ENCODE data around the gene MBIP. TPM values are rescaled to one million over a fixed set of nuclear protein-coding genes. Genes with fewer than 3 reads are reported as not detected.
A peak's percentile ranks its signal among the peaks of the same experiment; 100 is the strongest.

The MBIP gene
- total and polyA plus RNA-seq, 11 donors, result 4.8 to 17.1 (median 9.1) TPM

DNA sequence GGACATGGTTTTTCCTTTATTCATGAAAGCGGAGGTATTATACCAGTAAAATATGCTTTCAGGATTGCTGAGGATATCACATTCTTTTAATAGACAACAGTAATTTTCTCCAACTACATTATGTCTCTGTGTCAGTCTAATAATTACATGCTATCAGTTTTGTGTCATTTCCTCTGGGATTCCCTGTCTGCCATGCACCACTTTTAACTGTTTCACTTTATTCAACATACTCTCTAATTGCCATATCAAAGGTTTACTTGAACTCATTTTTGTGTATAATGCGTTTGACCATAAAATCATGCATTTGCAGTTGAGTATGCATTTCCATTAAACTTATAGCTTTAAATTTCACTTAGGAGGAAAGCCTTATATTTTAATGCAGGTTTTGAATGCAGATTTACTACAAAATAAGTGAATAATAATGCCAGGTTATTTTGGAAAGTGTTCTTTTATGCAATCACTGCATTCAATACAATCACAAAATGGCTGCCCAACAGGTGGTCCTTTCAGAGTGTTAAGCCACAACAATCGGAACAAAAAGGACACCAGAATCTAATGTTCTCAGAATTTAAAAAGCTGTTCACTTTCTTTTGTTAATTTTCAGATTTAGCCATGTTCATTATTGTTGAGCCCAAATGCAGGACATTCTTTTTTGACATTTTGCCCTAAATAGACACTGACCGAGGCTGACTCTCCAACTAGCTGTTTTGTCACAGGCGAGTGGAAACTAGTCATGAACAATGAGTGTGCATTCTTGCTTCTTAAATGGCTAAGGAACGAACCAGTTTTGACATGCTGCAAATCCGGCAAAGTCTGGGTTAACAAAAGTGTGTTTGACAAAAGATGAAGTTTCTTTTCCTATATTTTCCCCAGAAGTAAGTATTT is 40.9 kb downstream of the MBIP start:
- 67 to 76% (median 69%) methylated on average over 7 of the region's 7 CpGs for WGBS, 4 donors

DNA sequence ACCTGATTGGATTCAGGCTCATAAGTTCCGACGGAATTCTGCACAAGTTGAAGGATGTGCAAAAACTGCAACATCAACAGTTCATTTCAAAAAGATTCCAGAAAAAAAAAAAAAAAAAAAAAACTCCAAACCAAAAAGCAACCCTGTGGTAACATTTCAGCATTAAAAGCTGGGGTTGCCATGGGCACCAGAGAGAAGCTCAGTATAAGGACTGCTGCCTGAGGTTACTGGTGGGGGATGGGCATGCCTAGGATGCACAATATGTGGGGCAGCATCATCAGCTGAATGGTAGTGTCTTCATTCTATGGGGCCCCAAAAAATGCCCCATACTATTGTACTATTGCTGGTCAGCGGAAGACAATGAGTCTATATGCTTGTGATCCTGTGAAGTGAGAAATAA is 44.7 kb downstream of the MBIP start:
- Histone ChIP-seq H3K9me3 (no peaks in the 10 kb centered on the region), H3K4me3 (no peak overlapping the region), H3K36me3 (no peaks in the 10 kb centered on the region), H3K27me3 (peaks cover 5 to 86% (median 32%) of the 10 kb centered on the region in 9 donors), H3K4me1 (peaks cover 0 to 12% (median 1%) of the 10 kb centered on the region in 12 donors), H3K27ac (no peak overlapping the region)
- DNase-seq, result no peak
- TF ChIP-seq, protein P1, sequence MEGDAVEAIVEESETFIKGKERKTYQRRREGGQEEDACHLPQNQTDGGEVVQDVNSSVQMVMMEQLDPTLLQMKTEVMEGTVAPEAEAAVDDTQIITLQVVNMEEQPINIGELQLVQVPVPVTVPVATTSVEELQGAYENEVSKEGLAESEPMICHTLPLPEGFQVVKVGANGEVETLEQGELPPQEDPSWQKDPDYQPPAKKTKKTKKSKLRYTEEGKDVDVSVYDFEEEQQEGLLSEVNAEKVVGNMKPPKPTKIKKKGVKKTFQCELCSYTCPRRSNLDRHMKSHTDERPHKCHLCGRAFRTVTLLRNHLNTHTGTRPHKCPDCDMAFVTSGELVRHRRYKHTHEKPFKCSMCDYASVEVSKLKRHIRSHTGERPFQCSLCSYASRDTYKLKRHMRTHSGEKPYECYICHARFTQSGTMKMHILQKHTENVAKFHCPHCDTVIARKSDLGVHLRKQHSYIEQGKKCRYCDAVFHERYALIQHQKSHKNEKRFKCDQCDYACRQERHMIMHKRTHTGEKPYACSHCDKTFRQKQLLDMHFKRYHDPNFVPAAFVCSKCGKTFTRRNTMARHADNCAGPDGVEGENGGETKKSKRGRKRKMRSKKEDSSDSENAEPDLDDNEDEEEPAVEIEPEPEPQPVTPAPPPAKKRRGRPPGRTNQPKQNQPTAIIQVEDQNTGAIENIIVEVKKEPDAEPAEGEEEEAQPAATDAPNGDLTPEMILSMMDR (IDR thresholded peaks at IDR 0.05), result no peak
- TF ChIP-seq POLR2A (IDR thresholded peaks at IDR 0.05), result no peak
- intact Hi-C loops (cut with DNase I), result no loop called here
- no peak for ATAC-seq
- WGBS, 4 donors, result 91 to 95% (median 94%) methylated on average over 3 of the region's 3 CpGs

More for the DNA sequence above, 40.9 kb downstream of the MBIP start:
- ATAC-seq (no peak), DNase-seq (no peak)
- Histone ChIP-seq H3K4me1 (no peaks in the 10 kb centered on the region), H3K9me3 (no peaks in the 10 kb centered on the region), H3K27me3 (peaks cover 0 to 67% (median 7%) of the 10 kb centered on the region in 9 donors), H3K27ac (no peak overlapping the region), H3K36me3 (no peaks in the 10 kb centered on the region), H3K4me3 (no peak overlapping the region)
- intact Hi-C loops (cut with DNase I), result no loop called here
- TF ChIP-seq, protein P1 (IDR thresholded peaks at IDR 0.05), result no peak
- no peak for TF ChIP-seq POLR2A (IDR thresholded peaks at IDR 0.05)

DNA sequence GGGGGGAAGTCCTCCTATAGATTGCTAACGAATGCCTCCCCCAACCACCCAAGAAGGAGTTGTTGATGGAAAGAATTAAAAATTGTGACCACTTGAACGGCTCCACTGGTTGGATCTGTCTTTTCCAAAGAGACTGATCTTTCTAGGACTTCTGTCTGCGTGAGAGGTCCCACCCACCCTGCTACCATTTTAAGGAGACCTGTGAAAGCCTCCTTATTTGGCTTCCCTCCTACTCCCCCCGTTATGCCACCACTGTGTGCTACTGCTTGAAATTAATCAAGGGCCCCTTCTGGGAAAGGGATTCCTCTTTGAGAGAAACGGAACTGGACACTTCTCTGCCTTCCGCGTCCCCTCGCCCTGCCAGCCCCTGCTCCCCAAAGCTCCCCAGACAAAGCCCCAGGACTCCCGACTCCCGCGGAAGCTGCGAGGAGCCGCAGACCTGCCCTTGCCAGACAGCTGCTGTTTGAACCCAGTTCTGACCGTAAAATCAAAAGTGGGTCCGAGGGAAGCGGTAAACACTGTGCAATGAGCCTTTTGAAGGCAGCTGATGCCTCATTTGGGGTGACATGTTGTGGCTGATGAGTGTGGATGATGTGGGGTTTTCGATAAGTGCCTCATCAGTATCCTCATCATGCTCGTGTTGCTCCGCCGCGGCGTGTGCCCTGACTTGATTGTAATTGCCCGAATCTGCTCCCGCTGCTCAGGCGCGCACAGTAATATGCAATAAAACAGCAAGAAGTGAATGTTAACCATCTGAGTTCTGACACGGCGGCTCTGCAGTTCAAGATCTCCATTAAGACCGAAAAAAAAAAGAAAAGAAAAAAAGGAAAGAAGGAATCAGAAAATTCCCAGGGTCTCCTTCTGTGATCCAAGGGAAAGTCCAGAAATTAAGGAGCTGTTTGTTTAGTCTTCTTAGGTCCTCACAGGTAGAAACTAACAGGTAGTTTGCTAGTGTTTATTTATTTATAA is 48.2 kb downstream of the MBIP start:
- Histone ChIP-seq H3K36me3 (no peaks in the 10 kb centered on the region), H3K27ac (no peak overlapping the region), H3K4me1 (peaks cover 0 to 12% (median 1%) of the 10 kb centered on the region in 12 donors), H3K9me3 (no peaks in the 10 kb centered on the region), H3K27me3 (peaks cover 2 to 76% (median 32%) of the 10 kb centered on the region in 9 donors), H3K4me3 (peak overlapping the region in 10 of 12 donors; percentile 17 to 44 (median 26))
- DNase-seq, result peak in 1 of 5 donors; percentile 23
- no peak for TF ChIP-seq POLR2A (IDR thresholded peaks at IDR 0.05)
- TF ChIP-seq, protein P1 (IDR thresholded peaks at IDR 0.05), result no peak
- no peak for ATAC-seq
- intact Hi-C loops (cut with DNase I), result no loop called here
- WGBS, 4 donors, result 3 to 42% (median 4%) methylated on average over 29 of the region's 29 CpGs

All from heart left ventricle (tissue), 16 donors.